Measurements from ENCODE around the gene PLXDC2. TPM values are rescaled to one million over a fixed set of nuclear protein-coding genes. Genes with fewer than 3 reads are reported as not detected.

Gene PLXDC2
- total and polyA plus RNA-seq, 2 experiments from 2014 or later, result 39.9 to 52.2 TPM

DNA sequence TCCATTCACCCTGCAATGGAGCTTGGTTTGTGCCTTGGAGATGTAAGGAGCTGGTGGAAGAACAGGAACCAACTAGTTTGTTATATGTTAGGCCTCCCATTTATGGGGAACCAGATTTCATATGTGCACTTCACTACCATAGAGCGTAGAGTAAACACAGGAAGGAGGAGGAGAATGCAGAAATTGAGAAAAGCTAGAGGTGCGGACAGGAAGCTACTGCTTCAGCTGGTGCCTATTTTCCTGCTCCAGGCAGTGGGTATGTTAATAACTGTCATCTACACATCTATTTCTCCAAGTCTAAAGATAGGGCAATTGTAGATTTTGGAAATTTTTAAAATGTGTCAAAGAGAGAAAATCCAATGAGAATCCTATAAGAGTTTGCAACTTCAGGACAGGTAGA, 482.2 kb downstream of the PLXDC2 start:
- no peak for TF ChIP-seq CTCF (IDR thresholded peaks at IDR 0.05; ENCODE audit: poor library complexity)
- WGBS (ENCODE audit: low lambda C conversion rate, missing lambda C conversion rate), result 53% methylated on average over 2 of the region's 2 CpGs
- H3K9me3 ChIP-seq (ENCODE audit: low read depth), result no peaks in the 10 kb centered on the region

GRCh38 chr10:20299034-20299736, 483.0 kb downstream of the PLXDC2 start:
- H3K36me3 ChIP-seq (replicated peaks; ENCODE audit: insufficient read depth, low read depth), result no peaks in the 10 kb centered on the region
- 78% methylated on average over 4 of the region's 4 CpGs for WGBS (ENCODE audit: low lambda C conversion rate, missing lambda C conversion rate)
- no peaks in the 10 kb centered on the region for H3K27me3 ChIP-seq
- no peak overlapping the region for H3K4me2 ChIP-seq
- no peak overlapping the region for H3K27ac ChIP-seq
- TF ChIP-seq EZH2 (IDR thresholded peaks at IDR 0.05; ENCODE audit: borderline replicate concordance) (no peak), CTCF (IDR thresholded peaks at IDR 0.05; ENCODE audit: poor library complexity) (no peak)
- no peak overlapping the region for H2AFZ ChIP-seq
- H4K20me1 ChIP-seq (ENCODE audit: insufficient read depth, poor library complexity, severe bottlenecking), result no peaks in the 10 kb centered on the region
- no peak overlapping the region for H3K4me3 ChIP-seq
- no peaks in the 10 kb centered on the region for H3K79me2 ChIP-seq
- no peak for DNase-seq (ENCODE audit: low spot score)
- H3K9me2 ChIP-seq (replicated peaks; ENCODE audit: insufficient read depth), result no peaks in the 10 kb centered on the region
- H3K9me3 ChIP-seq (ENCODE audit: low read depth), result no peaks in the 10 kb centered on the region
- H3K4me1 ChIP-seq (ENCODE audit: insufficient read depth), result no peaks in the 10 kb centered on the region

More for the DNA sequence above, 482.2 kb downstream of the PLXDC2 start:
- H3K79me2 ChIP-seq, result no peaks in the 10 kb centered on the region
- H4K20me1 ChIP-seq (ENCODE audit: insufficient read depth, poor library complexity, severe bottlenecking), result no peaks in the 10 kb centered on the region
- H3K9me2 ChIP-seq (replicated peaks; ENCODE audit: insufficient read depth), result no peaks in the 10 kb centered on the region
- H3K4me3 ChIP-seq, result no peak overlapping the region
- no peak overlapping the region for H3K4me2 ChIP-seq
- no peaks in the 10 kb centered on the region for H3K27me3 ChIP-seq
- DNase-seq (ENCODE audit: low spot score), result no peak
- H2AFZ ChIP-seq, result no peak overlapping the region
- H3K36me3 ChIP-seq (replicated peaks; ENCODE audit: insufficient read depth, low read depth), result no peaks in the 10 kb centered on the region
- H3K27ac ChIP-seq, result no peak overlapping the region
- no peaks in the 10 kb centered on the region for H3K4me1 ChIP-seq (ENCODE audit: insufficient read depth)

DNA sequence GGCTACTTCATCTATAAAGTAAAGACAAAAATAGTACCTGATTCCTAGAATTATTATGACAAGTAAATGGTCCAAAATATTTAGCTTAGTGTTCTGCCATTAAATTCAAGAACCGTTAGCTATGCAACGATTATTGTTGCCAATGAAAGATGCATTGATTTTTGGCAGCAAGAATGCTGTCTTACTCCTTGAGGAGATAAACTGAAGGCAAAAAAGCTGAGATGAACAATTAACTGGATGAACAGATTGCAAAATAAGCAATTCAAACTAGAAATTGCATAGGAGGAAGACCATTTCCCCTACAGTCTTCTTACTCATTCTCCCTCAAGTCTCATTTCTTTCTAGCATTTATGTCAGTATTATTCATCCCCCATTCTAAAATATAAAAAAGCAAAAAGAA, 484.5 kb downstream of the PLXDC2 start:
- 98% methylated on average over 2 of the region's 2 CpGs for WGBS (ENCODE audit: low lambda C conversion rate, missing lambda C conversion rate)
- no peak for DNase-seq (ENCODE audit: low spot score)
- no peaks in the 10 kb centered on the region for H3K36me3 ChIP-seq (replicated peaks; ENCODE audit: insufficient read depth, low read depth)

More for the DNA sequence above, 484.5 kb downstream of the PLXDC2 start:
- Histone ChIP-seq H3K4me3 (no peak overlapping the region), H3K9me2 (replicated peaks; ENCODE audit: insufficient read depth) (no peaks in the 10 kb centered on the region), H3K79me2 (no peaks in the 10 kb centered on the region), H3K27me3 (no peaks in the 10 kb centered on the region), H3K4me1 (ENCODE audit: insufficient read depth) (no peaks in the 10 kb centered on the region), H3K27ac (no peak overlapping the region), H3K9me3 (ENCODE audit: low read depth) (no peaks in the 10 kb centered on the region), H2AFZ (no peak overlapping the region), H4K20me1 (ENCODE audit: insufficient read depth, poor library complexity, severe bottlenecking) (no peaks in the 10 kb centered on the region), H3K4me2 (no peak overlapping the region)
- TF ChIP-seq EZH2phosphoT487 (IDR thresholded peaks at IDR 0.05; ENCODE audit: low read depth, severe bottlenecking, unreplicated experiment) (no peak), CTCF (IDR thresholded peaks at IDR 0.05; ENCODE audit: poor library complexity) (no peak), EZH2 (IDR thresholded peaks at IDR 0.05; ENCODE audit: borderline replicate concordance) (no peak)

All from hepatocyte (in vitro differentiated cells).